ENCODE results near the gene NSFL1C.

The NSFL1C gene

DNA sequence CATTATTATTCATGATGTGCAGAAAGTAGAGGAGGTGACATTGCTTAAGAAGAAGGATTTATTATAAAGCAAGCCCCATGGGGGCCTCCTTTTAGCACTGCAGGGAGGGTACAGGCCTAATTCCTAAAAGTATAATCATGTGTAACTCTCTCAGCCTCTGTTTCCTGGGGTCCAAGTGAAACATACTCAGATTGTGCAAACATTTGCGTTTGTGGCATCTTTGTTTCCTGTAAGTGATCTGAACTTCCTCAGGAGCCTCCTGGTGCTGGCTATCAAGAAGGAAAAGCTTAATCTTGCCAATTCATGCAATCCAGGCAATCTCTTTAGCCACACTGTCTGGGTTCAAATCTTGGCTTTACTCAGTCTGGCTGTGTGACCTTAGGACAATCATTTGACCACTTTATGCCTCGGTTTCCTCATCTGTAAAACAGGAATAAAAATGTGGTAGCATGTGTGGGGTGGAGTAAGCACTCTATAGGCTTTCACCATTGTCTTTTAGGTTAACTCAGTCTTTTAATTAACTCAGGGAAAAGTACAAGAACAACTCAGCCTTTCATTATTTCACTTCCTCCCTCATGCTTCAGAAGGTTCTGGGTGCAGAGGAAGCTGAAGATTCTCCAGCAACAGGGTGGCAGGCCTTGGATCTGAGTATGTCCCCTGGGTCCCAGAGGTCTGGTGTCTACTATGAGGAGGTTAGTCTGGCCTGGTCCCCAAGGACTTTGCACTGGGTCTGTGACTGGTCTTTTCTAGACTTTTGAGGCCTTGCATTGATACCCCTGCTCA lies 25.4 kb upstream of the NSFL1C start:
- no peak overlapping the region for H3K4me3 ChIP-seq (ENCODE audit: low read depth, low read length)
- TF ChIP-seq CTCF (IDR thresholded peaks at IDR 0.05; ENCODE audit: borderline replicate concordance, insufficient read depth, low read depth, low read length) = no peak

GRCh38 chr20:1491281-1491840 lies 24.7 kb upstream of the NSFL1C start, which contains the start of gene SIRPB2:
Gene SIRPB2 (minus strand): TSS chr20:1491420. CDS start chr20:1491359, 61 bp downstream.
- no peak for TF ChIP-seq CTCF (IDR thresholded peaks at IDR 0.05; ENCODE audit: borderline replicate concordance, insufficient read depth, low read depth, low read length)
- no peak within 1 kb of the TSS for H3K4me3 ChIP-seq (ENCODE audit: low read depth, low read length)

- H3K4me3 ChIP-seq (ENCODE audit: low read depth, low read length) = no peak overlapping the region
- TF ChIP-seq CTCF (IDR thresholded peaks at IDR 0.05; ENCODE audit: borderline replicate concordance, insufficient read depth, low read depth, low read length) = no peak
These were observed 24.1 kb upstream of the NSFL1C start for GRCh38 chr20:1490643-1491195.

DNA sequence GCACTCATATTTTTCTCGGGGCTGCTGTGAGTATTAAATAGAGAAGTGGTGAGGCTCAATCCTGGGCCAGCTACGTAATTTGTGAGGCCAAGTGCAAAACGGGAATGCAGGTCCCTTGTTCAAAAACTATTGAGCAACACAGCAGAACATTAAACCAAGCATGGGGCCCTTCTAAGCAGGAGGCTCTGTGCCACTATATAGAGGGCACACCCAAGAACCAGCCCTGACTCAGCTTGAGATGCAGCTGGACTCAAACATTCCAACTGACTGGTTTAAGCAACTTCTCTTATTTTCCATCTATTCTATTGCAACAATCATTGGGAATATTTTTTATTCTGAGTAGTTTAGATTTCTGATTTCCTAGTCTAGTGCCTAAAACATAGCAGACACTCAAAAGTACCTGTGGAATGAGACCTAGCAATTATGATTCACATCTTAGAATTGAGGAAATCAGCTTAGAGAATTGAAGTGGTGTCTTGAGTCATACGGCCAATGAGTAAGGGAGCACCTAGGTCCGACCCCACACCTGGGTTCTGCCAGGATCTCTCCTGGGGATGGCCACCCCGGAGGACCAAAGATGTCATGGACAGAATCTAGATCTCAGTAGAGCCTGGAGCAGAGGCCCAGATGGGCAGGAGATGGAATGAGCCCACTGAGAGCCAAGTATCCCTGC lies 23.3 kb upstream of the NSFL1C start:
- H3K4me3 ChIP-seq (ENCODE audit: low read depth, low read length) = no peak overlapping the region
- no peak for TF ChIP-seq CTCF (IDR thresholded peaks at IDR 0.05; ENCODE audit: borderline replicate concordance, insufficient read depth, low read depth, low read length)

GRCh38 chr20:1489325-1489724 lies 22.7 kb upstream of the NSFL1C start:
- TF ChIP-seq CTCF (IDR thresholded peaks at IDR 0.05; ENCODE audit: borderline replicate concordance, insufficient read depth, low read depth, low read length) = no peak
- H3K4me3 ChIP-seq (ENCODE audit: low read depth, low read length) = no peak overlapping the region

DNA sequence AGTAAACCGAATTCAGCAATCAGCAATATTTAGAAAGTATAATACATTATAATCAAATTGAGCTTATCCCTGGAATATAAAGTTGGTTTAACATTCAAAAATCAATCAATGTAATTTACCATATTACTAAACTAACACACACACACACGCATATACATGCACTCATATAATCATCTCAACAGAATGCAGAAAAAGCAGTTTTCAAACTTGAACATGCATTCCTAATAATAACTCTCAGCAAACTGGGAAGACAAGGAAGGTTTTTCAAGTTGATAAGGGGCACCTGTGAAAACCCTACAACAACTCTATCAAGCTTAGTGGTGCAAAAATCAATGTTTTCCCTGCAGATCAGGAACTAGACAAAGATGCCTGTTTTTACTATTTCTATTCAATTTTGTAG lies 19.9 kb upstream of the NSFL1C start:
- H3K4me3 ChIP-seq (ENCODE audit: low read depth, low read length) = no peak overlapping the region
- TF ChIP-seq CTCF (IDR thresholded peaks at IDR 0.05; ENCODE audit: borderline replicate concordance, insufficient read depth, low read depth, low read length) = no peak
